ENCODE data around the gene FRAS1.

Gene FRAS1

GRCh38 chr4:78556665-78557064 is 499.5 kb downstream of the FRAS1 start:
- Histone ChIP-seq H3K9ac (ENCODE audit: low read length in 2 of 2) (no peak overlapping the region), H3K4me1 (ENCODE audit: control insufficient read depth, insufficient read depth, low read length) (peaks cover 25% of the 10 kb centered on the region), H3K9me3 (ENCODE audit: control insufficient read depth in 2 of 2, low read length in 2 of 2) (no peaks in the 10 kb centered on the region), H3K27ac (ENCODE audit: low read length) (peak overlapping the region; percentile 26), H3K36me3 (ENCODE audit: control insufficient read depth in 2 of 2, insufficient read depth in 2 of 2, low read length in 2 of 2) (peaks cover 0 to 2% of the 10 kb centered on the region in 2 donors), H3K27me3 (ENCODE audit: control insufficient read depth in 1 of 2, insufficient read depth in 2 of 2, low read length in 2 of 2) (no peaks in the 10 kb centered on the region), H3K4me3 (ENCODE audit: low read length in 2 of 2) (no peak overlapping the region)

GRCh38 chr4:78557841-78558240 is 500.7 kb downstream of the FRAS1 start:
- Histone ChIP-seq H3K9ac (ENCODE audit: low read length in 2 of 2) (no peak overlapping the region), H3K36me3 (ENCODE audit: control insufficient read depth in 2 of 2, insufficient read depth in 2 of 2, low read length in 2 of 2) (peaks cover 0 to 2% of the 10 kb centered on the region in 2 donors), H3K27ac (ENCODE audit: low read length) (no peak overlapping the region), H3K27me3 (ENCODE audit: control insufficient read depth in 1 of 2, insufficient read depth in 2 of 2, low read length in 2 of 2) (no peaks in the 10 kb centered on the region), H3K4me3 (ENCODE audit: low read length in 2 of 2) (no peak overlapping the region), H3K9me3 (ENCODE audit: control insufficient read depth in 2 of 2, low read length in 2 of 2) (no peaks in the 10 kb centered on the region), H3K4me1 (ENCODE audit: control insufficient read depth, insufficient read depth, low read length) (peaks cover 17% of the 10 kb centered on the region)

GRCh38 chr4:78558410-78558809 is 501.3 kb downstream of the FRAS1 start:
- Histone ChIP-seq H3K27me3 (ENCODE audit: control insufficient read depth in 1 of 2, insufficient read depth in 2 of 2, low read length in 2 of 2) (no peaks in the 10 kb centered on the region), H3K9ac (ENCODE audit: low read length in 2 of 2) (no peak overlapping the region), H3K27ac (ENCODE audit: low read length) (no peak overlapping the region), H3K4me1 (ENCODE audit: control insufficient read depth, insufficient read depth, low read length) (peaks cover 17% of the 10 kb centered on the region), H3K4me3 (ENCODE audit: low read length in 2 of 2) (no peak overlapping the region), H3K9me3 (ENCODE audit: control insufficient read depth in 2 of 2, low read length in 2 of 2) (no peaks in the 10 kb centered on the region), H3K36me3 (ENCODE audit: control insufficient read depth in 2 of 2, insufficient read depth in 2 of 2, low read length in 2 of 2) (peaks cover 0 to 2% of the 10 kb centered on the region in 2 donors)

- no peaks in the 10 kb centered on the region for H3K27me3 ChIP-seq (ENCODE audit: control insufficient read depth in 1 of 2, insufficient read depth in 2 of 2, low read length in 2 of 2)
- peaks cover 13% of the 10 kb centered on the region for H3K4me1 ChIP-seq (ENCODE audit: control insufficient read depth, insufficient read depth, low read length)
- no peaks in the 10 kb centered on the region for H3K9me3 ChIP-seq (ENCODE audit: control insufficient read depth in 2 of 2, low read length in 2 of 2)
- no peaks in the 10 kb centered on the region for H3K36me3 ChIP-seq (ENCODE audit: control insufficient read depth in 2 of 2, insufficient read depth in 2 of 2, low read length in 2 of 2)
- peak overlapping the region; percentile 42 for H3K27ac ChIP-seq (ENCODE audit: low read length)
- no peak overlapping the region for H3K9ac ChIP-seq (ENCODE audit: low read length in 2 of 2)
- H3K4me3 ChIP-seq (ENCODE audit: low read length in 2 of 2) = no peak overlapping the region
These were observed 503.3 kb downstream of the FRAS1 start for GRCh38 chr4:78560296-78560963.

GRCh38 chr4:78561677-78562076 is 504.6 kb downstream of the FRAS1 start:
- no peaks in the 10 kb centered on the region for H3K9me3 ChIP-seq (ENCODE audit: control insufficient read depth in 2 of 2, low read length in 2 of 2)
- peaks cover 16% of the 10 kb centered on the region for H3K4me1 ChIP-seq (ENCODE audit: control insufficient read depth, insufficient read depth, low read length)
- H3K9ac ChIP-seq (ENCODE audit: low read length in 2 of 2) = no peak overlapping the region
- peak overlapping the region in 1 of 2 donors; percentile 17 for H3K4me3 ChIP-seq (ENCODE audit: low read length in 2 of 2)
- H3K27me3 ChIP-seq (ENCODE audit: control insufficient read depth in 1 of 2, insufficient read depth in 2 of 2, low read length in 2 of 2) = no peaks in the 10 kb centered on the region
- peak overlapping the region; percentile 18 for H3K27ac ChIP-seq (ENCODE audit: low read length)
- no peaks in the 10 kb centered on the region for H3K36me3 ChIP-seq (ENCODE audit: control insufficient read depth in 2 of 2, insufficient read depth in 2 of 2, low read length in 2 of 2)

- no peak overlapping the region for H3K9ac ChIP-seq (ENCODE audit: low read length in 2 of 2)
- H3K4me1 ChIP-seq (ENCODE audit: control insufficient read depth, insufficient read depth, low read length) = peaks cover 16% of the 10 kb centered on the region
- H3K36me3 ChIP-seq (ENCODE audit: control insufficient read depth in 2 of 2, insufficient read depth in 2 of 2, low read length in 2 of 2) = no peaks in the 10 kb centered on the region
- no peaks in the 10 kb centered on the region for H3K27me3 ChIP-seq (ENCODE audit: control insufficient read depth in 1 of 2, insufficient read depth in 2 of 2, low read length in 2 of 2)
- H3K9me3 ChIP-seq (ENCODE audit: control insufficient read depth in 2 of 2, low read length in 2 of 2) = no peaks in the 10 kb centered on the region
- H3K27ac ChIP-seq (ENCODE audit: low read length) = no peak overlapping the region
- no peak overlapping the region for H3K4me3 ChIP-seq (ENCODE audit: low read length in 2 of 2)
These were observed 505.6 kb downstream of the FRAS1 start for GRCh38 chr4:78562687-78563086.

GRCh38 chr4:78565971-78566372 is 508.8 kb downstream of the FRAS1 start:
- Histone ChIP-seq H3K4me3 (ENCODE audit: low read length in 2 of 2) (no peak overlapping the region), H3K4me1 (ENCODE audit: control insufficient read depth, insufficient read depth, low read length) (peaks cover 11% of the 10 kb centered on the region), H3K9ac (ENCODE audit: low read length in 2 of 2) (no peak overlapping the region), H3K36me3 (ENCODE audit: control insufficient read depth in 2 of 2, insufficient read depth in 2 of 2, low read length in 2 of 2) (no peaks in the 10 kb centered on the region), H3K27ac (ENCODE audit: low read length) (peak overlapping the region; percentile 19), H3K9me3 (ENCODE audit: control insufficient read depth in 2 of 2, low read length in 2 of 2) (no peaks in the 10 kb centered on the region), H3K27me3 (ENCODE audit: control insufficient read depth in 1 of 2, insufficient read depth in 2 of 2, low read length in 2 of 2) (no peaks in the 10 kb centered on the region)

GRCh38 chr4:78566834-78567499 is 509.8 kb downstream of the FRAS1 start:
- no peaks in the 10 kb centered on the region for H3K27me3 ChIP-seq (ENCODE audit: control insufficient read depth in 1 of 2, insufficient read depth in 2 of 2, low read length in 2 of 2)
- no peak overlapping the region for H3K4me3 ChIP-seq (ENCODE audit: low read length in 2 of 2)
- H3K36me3 ChIP-seq (ENCODE audit: control insufficient read depth in 2 of 2, insufficient read depth in 2 of 2, low read length in 2 of 2) = no peaks in the 10 kb centered on the region
- H3K9ac ChIP-seq (ENCODE audit: low read length in 2 of 2) = no peak overlapping the region
- H3K9me3 ChIP-seq (ENCODE audit: control insufficient read depth in 2 of 2, low read length in 2 of 2) = no peaks in the 10 kb centered on the region
- peak overlapping the region; percentile 19 for H3K27ac ChIP-seq (ENCODE audit: low read length)
- peaks cover 6% of the 10 kb centered on the region for H3K4me1 ChIP-seq (ENCODE audit: control insufficient read depth, insufficient read depth, low read length)

- H3K27ac ChIP-seq (ENCODE audit: low read length) = no peak overlapping the region
- no peaks in the 10 kb centered on the region for H3K27me3 ChIP-seq (ENCODE audit: control insufficient read depth in 1 of 2, insufficient read depth in 2 of 2, low read length in 2 of 2)
- no peaks in the 10 kb centered on the region for H3K9me3 ChIP-seq (ENCODE audit: control insufficient read depth in 2 of 2, low read length in 2 of 2)
- peaks cover 6% of the 10 kb centered on the region for H3K4me1 ChIP-seq (ENCODE audit: control insufficient read depth, insufficient read depth, low read length)
- H3K4me3 ChIP-seq (ENCODE audit: low read length in 2 of 2) = no peak overlapping the region
- no peaks in the 10 kb centered on the region for H3K36me3 ChIP-seq (ENCODE audit: control insufficient read depth in 2 of 2, insufficient read depth in 2 of 2, low read length in 2 of 2)
- H3K9ac ChIP-seq (ENCODE audit: low read length in 2 of 2) = no peak overlapping the region
These were observed 510.5 kb downstream of the FRAS1 start for GRCh38 chr4:78567500-78568060.

- Histone ChIP-seq H3K9ac (ENCODE audit: low read length in 2 of 2) (no peak overlapping the region), H3K27me3 (ENCODE audit: control insufficient read depth in 1 of 2, insufficient read depth in 2 of 2, low read length in 2 of 2) (no peaks in the 10 kb centered on the region), H3K27ac (ENCODE audit: low read length) (no peak overlapping the region), H3K9me3 (ENCODE audit: control insufficient read depth in 2 of 2, low read length in 2 of 2) (no peaks in the 10 kb centered on the region), H3K4me3 (ENCODE audit: low read length in 2 of 2) (no peak overlapping the region), H3K36me3 (ENCODE audit: control insufficient read depth in 2 of 2, insufficient read depth in 2 of 2, low read length in 2 of 2) (peaks cover 0 to 2% of the 10 kb centered on the region in 2 donors), H3K4me1 (ENCODE audit: control insufficient read depth, insufficient read depth, low read length) (peaks cover 6% of the 10 kb centered on the region)
These were observed 511.6 kb downstream of the FRAS1 start for GRCh38 chr4:78568640-78569305.

All from stomach smooth muscle (tissue), 2 donors.